SJCRH30 (cell line): ENCODE measurements around the gene TGIF2. TPM values are rescaled to one million over a fixed set of nuclear protein-coding genes. Genes with fewer than 3 reads are reported as not detected.
A peak's percentile ranks its signal among the peaks of the same experiment; 100 is the strongest.
"Not testable (repeated sequence)": the region's sequence is repeated elsewhere in the genome, so short reads cannot be mapped to it uniquely, and the experiment has no call there.

Experiments
- DNase-seq, 2 experiments: peaks; one replicate each; pipeline ENCODE4 v3.0.0-alpha.2; 2015 to 2020
- H3K27ac ChIP-seq: fragments of 250-450 bp; sonication (Bioruptor Pico); 2 replicates; pipeline ENCODE4 v1.5.1; 2020; ENCODE audit warnings: mild to moderate bottlenecking, moderate library complexity
- H3K27me3 ChIP-seq: fragments of 250-450 bp; sonication (Bioruptor Pico); 2 replicates; pipeline ENCODE4 v1.5.1; 2020; ENCODE audit warnings: mild to moderate bottlenecking, moderate library complexity
- H3K36me3 ChIP-seq: fragments of 250-450 bp; sonication (Bioruptor Pico); 2 replicates; pipeline ENCODE4 v1.5.1; 2020; ENCODE audit warnings: mild to moderate bottlenecking, moderate library complexity
- H3K4me1 ChIP-seq: fragments of 250-450 bp; sonication (Bioruptor Pico); 2 replicates; pipeline ENCODE4 v1.5.1; 2020; ENCODE audit warnings: mild to moderate bottlenecking, moderate library complexity
- H3K4me3 ChIP-seq: fragments of 250-450 bp; sonication (Bioruptor Pico); 2 replicates; pipeline ENCODE4 v1.5.1; 2020; ENCODE audit warnings: mild to moderate bottlenecking, moderate library complexity
- H3K9me3 ChIP-seq: fragments of 250-450 bp; sonication (Bioruptor Pico); replicated peaks from 2 replicates; pipeline ENCODE4 v1.5.1; 2020; ENCODE audit warnings: mild to moderate bottlenecking, moderate library complexity
- total RNA-seq: library from RNA; depleted of rRNA; stranded (reverse); fragments of >200 nt; shearing (Covaris generic); gene quantifications from 2 replicates; pipeline ENCODE4 v1.2.3, GENCODE V29; 2014

Gene TGIF2
- total RNA-seq, 1 experiment from 2014 or later = 75.5 TPM

- Histone ChIP-seq H3K36me3 (peaks cover 31% of the 10 kb centered on the region), H3K4me3 (peak overlapping the region; percentile 91), H3K4me1 (peaks cover 5% of the 10 kb centered on the region), H3K27me3 (no peaks in the 10 kb centered on the region), H3K9me3 (no peaks in the 10 kb centered on the region), H3K27ac (peak overlapping the region; percentile 39)
- no peak for DNase-seq
Measured at GRCh38 chr20:36606158-36607066, 33.0 kb downstream of the TGIF2 start.

GRCh38 chr20:36607586-36608387 is 34.4 kb downstream of the TGIF2 start:
- peaks cover 5% of the 10 kb centered on the region for H3K4me1 ChIP-seq
- no peak overlapping the region for H3K27ac ChIP-seq
- no peaks in the 10 kb centered on the region for H3K27me3 ChIP-seq
- H3K9me3 ChIP-seq = no peaks in the 10 kb centered on the region
- H3K4me3 ChIP-seq = no peak overlapping the region
- no peak for DNase-seq
- peaks cover 45% of the 10 kb centered on the region for H3K36me3 ChIP-seq

- not testable (repeated sequence) for H3K27ac ChIP-seq, DNase-seq, H3K4me1 ChIP-seq, H3K27me3 ChIP-seq, H3K4me3 ChIP-seq, H3K9me3 ChIP-seq
- H3K36me3 ChIP-seq = peaks cover 51% of the 10 kb centered on the region
Measured at GRCh38 chr20:36608388-36608728, 35.0 kb downstream of the TGIF2 start.

- H3K27ac ChIP-seq = no peak overlapping the region
- H3K36me3 ChIP-seq = peaks cover 72% of the 10 kb centered on the region
- H3K4me3 ChIP-seq = no peak overlapping the region
- DNase-seq = no peak
- H3K27me3 ChIP-seq = no peaks in the 10 kb centered on the region
- no peaks in the 10 kb centered on the region for H3K9me3 ChIP-seq
- H3K4me1 ChIP-seq = peaks cover 3% of the 10 kb centered on the region
Measured at GRCh38 chr20:36611625-36612024, 38.2 kb downstream of the TGIF2 start.

GRCh38 chr20:36613974-36614373 is 40.6 kb downstream of the TGIF2 start:
- no peaks in the 10 kb centered on the region for H3K4me1 ChIP-seq
- H3K27ac ChIP-seq = no peak overlapping the region
- no peaks in the 10 kb centered on the region for H3K9me3 ChIP-seq
- peaks cover 62% of the 10 kb centered on the region for H3K36me3 ChIP-seq
- no peak overlapping the region for H3K4me3 ChIP-seq
- no peak for DNase-seq
- H3K27me3 ChIP-seq = no peaks in the 10 kb centered on the region

- H3K27ac ChIP-seq = no peak overlapping the region
- H3K27me3 ChIP-seq = no peaks in the 10 kb centered on the region
- no peak for DNase-seq
- H3K4me3 ChIP-seq = no peak overlapping the region
- no peaks in the 10 kb centered on the region for H3K4me1 ChIP-seq
- H3K36me3 ChIP-seq = peaks cover 52% of the 10 kb centered on the region
- H3K9me3 ChIP-seq = no peaks in the 10 kb centered on the region
Measured at GRCh38 chr20:36614781-36615557, 41.6 kb downstream of the TGIF2 start.

- DNase-seq = no peak
- no peaks in the 10 kb centered on the region for H3K27me3 ChIP-seq
- H3K4me1 ChIP-seq = no peaks in the 10 kb centered on the region
- H3K4me3 ChIP-seq = no peak overlapping the region
- H3K9me3 ChIP-seq = no peaks in the 10 kb centered on the region
- H3K36me3 ChIP-seq = 0 out of 2 replicates have a peak, but pooled peaks cover under 1% of the 10 kb centered on the region
- no peak overlapping the region for H3K27ac ChIP-seq
Measured at GRCh38 chr20:36620917-36621316, 47.5 kb downstream of the TGIF2 start.

- no peak for DNase-seq
- Histone ChIP-seq H3K4me3 (no peak overlapping the region), H3K36me3 (no peaks in the 10 kb centered on the region), H3K4me1 (no peaks in the 10 kb centered on the region), H3K27me3 (no peaks in the 10 kb centered on the region), H3K27ac (no peak overlapping the region), H3K9me3 (no peaks in the 10 kb centered on the region)
Measured at GRCh38 chr20:36623444-36623843, 50.0 kb downstream of the TGIF2 start.

- Histone ChIP-seq H3K36me3 (no peaks in the 10 kb centered on the region), H3K27me3 (no peaks in the 10 kb centered on the region), H3K4me1 (no peaks in the 10 kb centered on the region), H3K9me3 (no peaks in the 10 kb centered on the region), H3K27ac (no peak overlapping the region), H3K4me3 (no peak overlapping the region)
- DNase-seq = no peak
Measured at GRCh38 chr20:36624068-36624943, 50.9 kb downstream of the TGIF2 start.

- DNase-seq = no peak
- H3K9me3 ChIP-seq = no peaks in the 10 kb centered on the region
Measured at GRCh38 chr20:36624944-36625324, 51.5 kb downstream of the TGIF2 start.

GRCh38 chr20:36628076-36628475 is 54.7 kb downstream of the TGIF2 start:
- H3K9me3 ChIP-seq = no peaks in the 10 kb centered on the region
- no peak overlapping the region for H3K4me3 ChIP-seq
- H3K27me3 ChIP-seq = no peaks in the 10 kb centered on the region; the same call in 1 of the 2 replicates
- DNase-seq = no peak
- peaks cover 10% of the 10 kb centered on the region for H3K4me1 ChIP-seq
- H3K27ac ChIP-seq = no peak overlapping the region
- no peaks in the 10 kb centered on the region for H3K36me3 ChIP-seq

More at GRCh38 chr20:36624944-36625324, 51.5 kb downstream of the TGIF2 start:
- H3K27ac ChIP-seq = no peak overlapping the region
- no peaks in the 10 kb centered on the region for H3K27me3 ChIP-seq
- H3K4me1 ChIP-seq = peaks cover 6% of the 10 kb centered on the region
- no peaks in the 10 kb centered on the region for H3K36me3 ChIP-seq
- no peak overlapping the region for H3K4me3 ChIP-seq

GRCh38 chr20:36629719-36630681 is 56.6 kb downstream of the TGIF2 start:
- Histone ChIP-seq H3K27me3 (peaks cover 5% of the 10 kb centered on the region; the same call in 1 of the 2 replicates), H3K4me3 (no peak overlapping the region), H3K9me3 (no peaks in the 10 kb centered on the region), H3K36me3 (no peaks in the 10 kb centered on the region), H3K4me1 (peaks cover 10% of the 10 kb centered on the region), H3K27ac (no peak overlapping the region)
- peak; percentile 70 to 78 for DNase-seq

- Histone ChIP-seq H3K36me3 (no peaks in the 10 kb centered on the region), H3K4me1 (peaks cover 10% of the 10 kb centered on the region), H3K4me3 (no peak overlapping the region), H3K27ac (no peak overlapping the region), H3K27me3 (peaks cover 5% of the 10 kb centered on the region; the same call in 1 of the 2 replicates), H3K9me3 (no peaks in the 10 kb centered on the region)
- no peak for DNase-seq
Measured at GRCh38 chr20:36631646-36632045, 58.2 kb downstream of the TGIF2 start.
